DOHH2 (cell line): ENCODE measurements around the gene ZNF324.

ENCODE experiments used
- CTCF ChIP-seq: fragments of 200-600 bp; sonication (generic); IDR thresholded peaks from one replicate; pipeline ENCODE4 v1.5.1; 2014; ENCODE audit warnings: antibody characterized with exemption, mild to moderate bottlenecking, low read depth, low read length; ENCODE audit not compliant: poor library complexity, severe bottlenecking
- EZH2phosphoT487 ChIP-seq: fragments of 200-600 bp; sonication (generic); IDR thresholded peaks from 2 replicates; pipeline ENCODE4 v1.6.1; 2017; ENCODE audit warnings: borderline replicate concordance, mild to moderate bottlenecking, antibody characterized with exemption, low read length, moderate library complexity, mixed read lengths

GRCh38 chr19:58455306-58455705, 11.6 kb upstream of the ZNF324 start:
- no peak for TF ChIP-seq CTCF
- no peak for TF ChIP-seq EZH2phosphoT487
